HEK293 (cell line): ENCODE data around the gene EPHA2.

Experiments
- HOXD13 ChIP-seq: sonication (generic); formaldehyde crosslinking; IDR thresholded peaks from 2 replicates; pipeline ENCODE4 v1.8.0; 2022; ENCODE audit warnings: missing genetic modification reagents, borderline replicate concordance
- IKZF3 ChIP-seq: fragments of 450-650 bp; IDR thresholded peaks from 2 replicates; pipeline ENCODE4 v1.5.0; 2018; ENCODE audit warnings: missing biosample characterization, mild to moderate bottlenecking, missing genetic modification characterization, moderate library complexity
- KLF16 ChIP-seq: fragments of 450-650 bp; formaldehyde crosslinking; IDR thresholded peaks from 2 replicates; pipeline ENCODE4 v1.5.1; 2017; ENCODE audit warnings: missing biosample characterization, missing genetic modification characterization
- KLF17 ChIP-seq: fragments of 450-650 bp; formaldehyde crosslinking; IDR thresholded peaks from 2 replicates; pipeline ENCODE4 v1.5.1; 2016; ENCODE audit warnings: missing biosample characterization, missing genetic modification characterization
- MEIS1 ChIP-seq: sonication (generic); formaldehyde crosslinking; IDR thresholded peaks from 2 replicates; pipeline ENCODE4 v1.8.1; 2022; ENCODE audit warnings: missing genetic modification reagents, mild to moderate bottlenecking, borderline replicate concordance
- SCRT1 ChIP-seq: fragments of 450-650 bp; formaldehyde crosslinking; IDR thresholded peaks from 2 replicates; pipeline ENCODE4 v1.5.1; 2016; ENCODE audit warnings: missing biosample characterization, missing genetic modification characterization, borderline replicate concordance
- WT1 ChIP-seq: fragments of 450-650 bp; formaldehyde crosslinking; IDR thresholded peaks from 2 replicates; pipeline ENCODE4 v1.5.1; 2016; ENCODE audit warnings: missing biosample characterization, missing genetic modification characterization
- YY2 ChIP-seq: fragments of 450-650 bp; formaldehyde crosslinking; IDR thresholded peaks from 2 replicates; pipeline ENCODE4 v1.5.1; 2016; ENCODE audit warnings: missing biosample characterization, missing genetic modification characterization
- ZBTB17 ChIP-seq: fragments of 450-650 bp; formaldehyde crosslinking; IDR thresholded peaks from 2 replicates; pipeline ENCODE4 v1.5.1; 2016; ENCODE audit warnings: missing biosample characterization, missing genetic modification characterization
- ZFHX2 ChIP-seq: fragments of 450-650 bp; formaldehyde crosslinking; conservative IDR thresholded peaks from 2 replicates; pipeline ENCODE4 v1.5.1; 2016; ENCODE audit warnings: missing biosample characterization, missing genetic modification characterization
- ZFP3 ChIP-seq: fragments of 450-650 bp; formaldehyde crosslinking; IDR thresholded peaks from 2 replicates; pipeline ENCODE4 v1.5.1; 2016; ENCODE audit warnings: low read depth, missing biosample characterization, missing genetic modification characterization
- ZIC2 ChIP-seq: fragments of 450-650 bp; formaldehyde crosslinking; IDR thresholded peaks from 2 replicates; pipeline ENCODE4 v1.5.1; 2016; ENCODE audit warnings: missing biosample characterization, missing genetic modification characterization
- ZNF140 ChIP-seq: fragments of 450-650 bp; formaldehyde crosslinking; IDR thresholded peaks from 2 replicates; pipeline ENCODE4 v1.5.1; 2016; ENCODE audit warnings: missing biosample characterization, missing genetic modification characterization
- ZNF274 ChIP-seq, 2 experiments: fragments of 200-500 bp in 1 of 2; fragments of 450-650 bp in 1 of 2; sonication (Bioruptor generic) in 1 of 2; formaldehyde crosslinking in 1 of 2; IDR thresholded peaks; 2 replicates each; pipeline versions ENCODE4 v1.5.1 to v1.6.1; 2014 to 2016; ENCODE audit warnings: borderline replicate concordance in 1 of 2, inconsistent platforms in 1 of 2, low read length in 1 of 2, missing biosample characterization in 1 of 2, missing genetic modification characterization in 1 of 2
- ZNF341 ChIP-seq: fragments of 450-650 bp; formaldehyde crosslinking; IDR thresholded peaks from 2 replicates; pipeline ENCODE4; 2016; ENCODE audit warnings: low read depth, missing biosample characterization, missing genetic modification characterization
- ZNF366 ChIP-seq: fragments of 450-650 bp; formaldehyde crosslinking; conservative IDR thresholded peaks from 2 replicates; pipeline ENCODE4 v1.5.1; 2016; ENCODE audit warnings: missing biosample characterization, missing genetic modification characterization
- ZNF391 ChIP-seq: fragments of 450-650 bp; formaldehyde crosslinking; IDR thresholded peaks from 2 replicates; pipeline ENCODE4 v1.5.1; 2016; ENCODE audit warnings: low read depth, missing biosample characterization, missing genetic modification characterization, borderline replicate concordance
- ZNF423 ChIP-seq: fragments of 450-650 bp; formaldehyde crosslinking; IDR thresholded peaks from 2 replicates; pipeline ENCODE4 v1.5.1; 2016; ENCODE audit warnings: missing biosample characterization, missing genetic modification characterization
- ZNF544 ChIP-seq: fragments of 450-650 bp; formaldehyde crosslinking; IDR thresholded peaks from 2 replicates; pipeline ENCODE4 v1.5.0; 2017; ENCODE audit warnings: missing biosample characterization, missing genetic modification characterization
- ZNF548 ChIP-seq: fragments of 450-650 bp; formaldehyde crosslinking; IDR thresholded peaks from 2 replicates; pipeline ENCODE4 v1.5.1; 2016; ENCODE audit warnings: missing biosample characterization, missing genetic modification characterization
- ZNF558 ChIP-seq: fragments of 450-650 bp; formaldehyde crosslinking; IDR thresholded peaks from 2 replicates; pipeline ENCODE4 v1.5.1; 2016; ENCODE audit warnings: missing biosample characterization, missing genetic modification characterization
- ZNF658 ChIP-seq: fragments of 450-650 bp; formaldehyde crosslinking; IDR thresholded peaks from 2 replicates; pipeline ENCODE4; 2016; ENCODE audit warnings: missing biosample characterization, missing genetic modification characterization
- ZNF785 ChIP-seq: fragments of 450-650 bp; formaldehyde crosslinking; IDR thresholded peaks from 2 replicates; pipeline ENCODE4 v1.5.1; 2016; ENCODE audit warnings: missing biosample characterization, missing genetic modification characterization
- ZSCAN16 ChIP-seq: fragments of 450-650 bp; formaldehyde crosslinking; IDR thresholded peaks from 2 replicates; pipeline ENCODE4 v1.5.1; 2016; ENCODE audit warnings: missing biosample characterization, missing genetic modification characterization
- TF ChIP-seq, protein P1 (sequence below): fragments of 450-650 bp; formaldehyde crosslinking; IDR thresholded peaks from 2 replicates; pipeline ENCODE4 v1.5.1; 2016; ENCODE audit warnings: missing biosample characterization, missing genetic modification characterization
- TF ChIP-seq, protein P2 (sequence below): fragments of 450-650 bp; formaldehyde crosslinking; IDR thresholded peaks from 2 replicates; pipeline ENCODE4 v1.5.1; 2016; ENCODE audit warnings: missing biosample characterization, missing genetic modification characterization
- TF ChIP-seq, protein P3 (sequence below): fragments of 450-650 bp; formaldehyde crosslinking; IDR thresholded peaks from 2 replicates; pipeline ENCODE4 v1.5.1; 2017; ENCODE audit warnings: missing biosample characterization, missing genetic modification characterization
- TF ChIP-seq, protein P4 (sequence below): fragments of 450-650 bp; formaldehyde crosslinking; IDR thresholded peaks from 2 replicates; pipeline ENCODE4 v1.5.1; 2016; ENCODE audit warnings: missing biosample characterization, missing genetic modification characterization
- TF ChIP-seq, protein P5 (sequence below): fragments of 450-650 bp; formaldehyde crosslinking; conservative IDR thresholded peaks from 2 replicates; pipeline ENCODE4 v1.5.1; 2016; ENCODE audit warnings: low read depth, missing biosample characterization, missing genetic modification characterization

Gene EPHA2

GRCh38 chr1:16187748-16188401 lies 32.0 kb upstream of the EPHA2 start (continued):
- TF ChIP-seq IKZF3 (tag by site-specific recombination), result no peak
- TF ChIP-seq, protein P1, sequence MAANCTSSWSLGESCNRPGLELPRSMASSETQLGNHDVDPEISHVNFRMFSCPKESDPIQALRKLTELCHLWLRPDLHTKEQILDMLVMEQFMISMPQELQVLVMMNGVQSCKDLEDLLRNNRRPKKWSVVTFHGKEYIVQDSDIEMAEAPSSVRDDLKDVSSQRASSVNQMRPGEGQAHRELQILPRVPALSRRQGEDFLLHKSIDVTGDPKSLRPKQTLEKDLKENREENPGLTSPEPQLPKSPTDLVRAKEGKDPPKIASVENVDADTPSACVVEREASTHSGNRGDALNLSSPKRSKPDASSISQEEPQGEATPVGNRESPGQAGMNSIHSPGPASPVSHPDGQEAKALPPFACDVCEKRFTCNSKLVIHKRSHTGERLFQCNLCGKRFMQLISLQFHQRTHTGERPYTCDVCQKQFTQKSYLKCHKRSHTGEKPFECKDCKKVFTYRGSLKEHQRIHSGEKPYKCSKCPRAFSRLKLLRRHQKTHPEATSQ, result no peak
- TF ChIP-seq ZNF658, result no peak
- no peak for TF ChIP-seq ZNF558 (tag by site-specific recombination)
- TF ChIP-seq, protein P2, sequence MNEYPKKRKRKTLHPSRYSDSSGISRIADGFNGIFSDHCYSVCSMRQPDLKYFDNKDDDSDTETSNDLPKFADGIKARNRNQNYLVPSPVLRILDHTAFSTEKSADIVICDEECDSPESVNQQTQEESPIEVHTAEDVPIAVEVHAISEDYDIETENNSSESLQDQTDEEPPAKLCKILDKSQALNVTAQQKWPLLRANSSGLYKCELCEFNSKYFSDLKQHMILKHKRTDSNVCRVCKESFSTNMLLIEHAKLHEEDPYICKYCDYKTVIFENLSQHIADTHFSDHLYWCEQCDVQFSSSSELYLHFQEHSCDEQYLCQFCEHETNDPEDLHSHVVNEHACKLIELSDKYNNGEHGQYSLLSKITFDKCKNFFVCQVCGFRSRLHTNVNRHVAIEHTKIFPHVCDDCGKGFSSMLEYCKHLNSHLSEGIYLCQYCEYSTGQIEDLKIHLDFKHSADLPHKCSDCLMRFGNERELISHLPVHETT, result no peak
- no peak for TF ChIP-seq SCRT1 (tag by site-specific recombination)
- no peak for TF ChIP-seq HOXD13 (CRISPR knock-in tag)
- TF ChIP-seq YY2 (tag by site-specific recombination), result no peak
- TF ChIP-seq, protein P3, sequence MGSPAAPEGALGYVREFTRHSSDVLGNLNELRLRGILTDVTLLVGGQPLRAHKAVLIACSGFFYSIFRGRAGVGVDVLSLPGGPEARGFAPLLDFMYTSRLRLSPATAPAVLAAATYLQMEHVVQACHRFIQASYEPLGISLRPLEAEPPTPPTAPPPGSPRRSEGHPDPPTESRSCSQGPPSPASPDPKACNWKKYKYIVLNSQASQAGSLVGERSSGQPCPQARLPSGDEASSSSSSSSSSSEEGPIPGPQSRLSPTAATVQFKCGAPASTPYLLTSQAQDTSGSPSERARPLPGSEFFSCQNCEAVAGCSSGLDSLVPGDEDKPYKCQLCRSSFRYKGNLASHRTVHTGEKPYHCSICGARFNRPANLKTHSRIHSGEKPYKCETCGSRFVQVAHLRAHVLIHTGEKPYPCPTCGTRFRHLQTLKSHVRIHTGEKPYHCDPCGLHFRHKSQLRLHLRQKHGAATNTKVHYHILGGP (tag by site-specific recombination), result no peak
- no peak for TF ChIP-seq ZNF341
- TF ChIP-seq ZNF391, result 0 out of 2 replicates have a peak, but pooled peaks have one; percentile 58
- no peak for TF ChIP-seq MEIS1
- no peak for TF ChIP-seq ZNF274 (IDR thresholded peaks at IDR 0.05; ENCODE audit: low read length)
- TF ChIP-seq ZNF274 (tag by site-specific recombination; IDR thresholded peaks at IDR 0.05; ENCODE audit: borderline replicate concordance), result no peak
- no peak for TF ChIP-seq ZNF140 (tag by site-specific recombination)
- TF ChIP-seq ZSCAN16 (tag by site-specific recombination), result no peak
- TF ChIP-seq, protein P4, sequence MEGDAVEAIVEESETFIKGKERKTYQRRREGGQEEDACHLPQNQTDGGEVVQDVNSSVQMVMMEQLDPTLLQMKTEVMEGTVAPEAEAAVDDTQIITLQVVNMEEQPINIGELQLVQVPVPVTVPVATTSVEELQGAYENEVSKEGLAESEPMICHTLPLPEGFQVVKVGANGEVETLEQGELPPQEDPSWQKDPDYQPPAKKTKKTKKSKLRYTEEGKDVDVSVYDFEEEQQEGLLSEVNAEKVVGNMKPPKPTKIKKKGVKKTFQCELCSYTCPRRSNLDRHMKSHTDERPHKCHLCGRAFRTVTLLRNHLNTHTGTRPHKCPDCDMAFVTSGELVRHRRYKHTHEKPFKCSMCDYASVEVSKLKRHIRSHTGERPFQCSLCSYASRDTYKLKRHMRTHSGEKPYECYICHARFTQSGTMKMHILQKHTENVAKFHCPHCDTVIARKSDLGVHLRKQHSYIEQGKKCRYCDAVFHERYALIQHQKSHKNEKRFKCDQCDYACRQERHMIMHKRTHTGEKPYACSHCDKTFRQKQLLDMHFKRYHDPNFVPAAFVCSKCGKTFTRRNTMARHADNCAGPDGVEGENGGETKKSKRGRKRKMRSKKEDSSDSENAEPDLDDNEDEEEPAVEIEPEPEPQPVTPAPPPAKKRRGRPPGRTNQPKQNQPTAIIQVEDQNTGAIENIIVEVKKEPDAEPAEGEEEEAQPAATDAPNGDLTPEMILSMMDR (tag by site-specific recombination), result peak; percentile 94
- TF ChIP-seq KLF16, result no peak
- TF ChIP-seq, protein P5, sequence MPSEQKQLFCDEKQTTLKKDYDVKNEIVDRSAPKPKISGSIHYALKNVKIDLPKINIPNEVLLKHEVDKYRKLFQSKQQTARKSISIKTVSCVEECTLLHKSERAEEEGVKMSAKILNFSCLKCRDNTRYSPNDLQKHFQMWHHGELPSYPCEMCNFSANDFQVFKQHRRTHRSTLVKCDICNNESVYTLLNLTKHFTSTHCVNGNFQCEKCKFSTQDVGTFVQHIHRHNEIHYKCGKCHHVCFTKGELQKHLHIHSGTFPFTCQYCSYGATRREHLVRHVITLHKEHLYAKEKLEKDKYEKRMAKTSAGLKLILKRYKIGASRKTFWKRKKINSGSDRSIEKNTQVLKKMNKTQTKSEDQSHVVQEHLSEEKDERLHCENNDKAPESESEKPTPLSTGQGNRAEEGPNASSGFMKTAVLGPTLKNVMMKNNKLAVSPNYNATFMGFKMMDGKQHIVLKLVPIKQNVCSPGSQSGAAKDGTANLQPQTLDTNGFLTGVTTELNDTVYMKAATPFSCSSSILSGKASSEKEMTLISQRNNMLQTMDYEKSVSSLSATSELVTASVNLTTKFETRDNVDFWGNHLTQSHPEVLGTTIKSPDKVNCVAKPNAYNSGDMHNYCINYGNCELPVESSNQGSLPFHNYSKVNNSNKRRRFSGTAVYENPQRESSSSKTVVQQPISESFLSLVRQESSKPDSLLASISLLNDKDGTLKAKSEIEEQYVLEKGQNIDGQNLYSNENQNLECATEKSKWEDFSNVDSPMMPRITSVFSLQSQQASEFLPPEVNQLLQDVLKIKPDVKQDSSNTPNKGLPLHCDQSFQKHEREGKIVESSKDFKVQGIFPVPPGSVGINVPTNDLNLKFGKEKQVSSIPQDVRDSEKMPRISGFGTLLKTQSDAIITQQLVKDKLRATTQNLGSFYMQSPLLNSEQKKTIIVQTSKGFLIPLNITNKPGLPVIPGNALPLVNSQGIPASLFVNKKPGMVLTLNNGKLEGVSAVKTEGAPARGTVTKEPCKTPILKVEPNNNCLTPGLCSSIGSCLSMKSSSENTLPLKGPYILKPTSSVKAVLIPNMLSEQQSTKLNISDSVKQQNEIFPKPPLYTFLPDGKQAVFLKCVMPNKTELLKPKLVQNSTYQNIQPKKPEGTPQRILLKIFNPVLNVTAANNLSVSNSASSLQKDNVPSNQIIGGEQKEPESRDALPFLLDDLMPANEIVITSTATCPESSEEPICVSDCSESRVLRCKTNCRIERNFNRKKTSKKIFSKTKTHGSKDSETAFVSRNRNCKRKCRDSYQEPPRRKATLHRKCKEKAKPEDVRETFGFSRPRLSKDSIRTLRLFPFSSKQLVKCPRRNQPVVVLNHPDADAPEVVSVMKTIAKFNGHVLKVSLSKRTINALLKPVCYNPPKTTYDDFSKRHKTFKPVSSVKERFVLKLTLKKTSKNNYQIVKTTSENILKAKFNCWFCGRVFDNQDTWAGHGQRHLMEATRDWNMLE (tag by site-specific recombination), result no peak
- no peak for TF ChIP-seq ZFP3 (tag by site-specific recombination)
- peak; percentile 40; the same call in 1 of the 2 replicates for TF ChIP-seq ZFHX2 (tag by site-specific recombination)
- no peak for TF ChIP-seq ZNF544
- TF ChIP-seq WT1, result no peak
- no peak for TF ChIP-seq ZNF785 (tag by site-specific recombination)
- TF ChIP-seq KLF17 (tag by site-specific recombination), result no peak; the same call in 1 of the 2 replicates
- TF ChIP-seq ZNF548 (tag by site-specific recombination), result no peak
- TF ChIP-seq ZNF366 (tag by site-specific recombination), result no peak
- TF ChIP-seq ZIC2 (tag by site-specific recombination), result no peak
- no peak for TF ChIP-seq ZNF423 (tag by site-specific recombination)
- no peak for TF ChIP-seq ZBTB17 (tag by site-specific recombination)
